Activated naive CD8-positive, alpha-beta T cell treated with anti-CD3 and anti-CD28 coated beads for 36 hours (primary cell): ENCODE data around the gene LDB2. TPM values are rescaled to one million over a fixed set of nuclear protein-coding genes. Genes with fewer than 3 reads are reported as not detected.

Source experiments
- DNase-seq: peaks from one replicate; pipeline ENCODE4 v3.0.0; 2021
- H3K27ac Mint-ChIP-seq: one replicate; pipeline ENCODE4 v1.8.0; 2022; ENCODE audit warnings: mild to moderate bottlenecking, moderate library complexity, mixed read lengths
- H3K27me3 Mint-ChIP-seq: one replicate; pipeline ENCODE4 v1.8.0; 2022; ENCODE audit warnings: mild to moderate bottlenecking, mixed read lengths
- H3K36me3 Mint-ChIP-seq: one replicate; pipeline ENCODE4 v1.8.0; 2021; ENCODE audit warnings: mild to moderate bottlenecking, mixed read lengths
- H3K4me1 Mint-ChIP-seq: one replicate; pipeline ENCODE4 v1.8.0; 2021; ENCODE audit warnings: mixed read lengths
- H3K4me3 Mint-ChIP-seq: one replicate; pipeline ENCODE4 v1.8.0; 2022; ENCODE audit warnings: mild to moderate bottlenecking, moderate library complexity, mixed read lengths
- H3K9me3 Mint-ChIP-seq: one replicate; pipeline ENCODE4 v1.8.0; 2022; ENCODE audit warnings: mixed read lengths
- total RNA-seq, 2 experiments: library from RNA; stranded (reverse); gene quantifications; one replicate each; pipeline ENCODE4 v1.2.3, GENCODE V29; 2021

LDB2 gene
- total RNA-seq, 2 experiments from 2014 or later = not detected

- H3K36me3 Mint-ChIP-seq = no peaks in the 10 kb centered on the region
- no peaks in the 10 kb centered on the region for H3K4me1 Mint-ChIP-seq
- no peak for DNase-seq
- H3K27me3 Mint-ChIP-seq = no peaks in the 10 kb centered on the region
- peaks cover 5% of the 10 kb centered on the region for H3K9me3 Mint-ChIP-seq
- H3K4me3 Mint-ChIP-seq = no peak overlapping the region
- no peak overlapping the region for H3K27ac Mint-ChIP-seq
Measured at GRCh38 chr4:16725252-16725651, 173.2 kb downstream of the LDB2 start.

DNA sequence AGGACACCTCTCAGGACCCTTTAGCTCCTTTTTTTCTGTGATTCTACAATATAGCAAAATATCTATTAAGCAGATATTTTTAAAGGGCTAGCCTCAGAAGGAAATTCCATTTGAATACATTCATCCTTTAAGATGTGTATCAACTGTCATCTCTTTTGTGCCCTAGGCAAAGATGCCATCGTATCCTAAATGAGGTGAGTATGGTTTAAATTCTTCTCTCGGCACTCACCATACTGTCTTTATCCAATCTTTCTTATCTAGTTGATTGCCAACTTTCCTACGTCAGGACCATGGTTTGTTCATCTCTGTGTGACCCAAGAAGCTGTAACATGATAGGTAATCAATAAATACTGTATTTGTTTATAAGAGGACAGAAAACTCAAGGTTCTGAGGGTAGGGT is 176.0 kb downstream of the LDB2 start:
- no peak for DNase-seq
- peaks cover 6% of the 10 kb centered on the region for H3K27me3 Mint-ChIP-seq
- no peaks in the 10 kb centered on the region for H3K4me1 Mint-ChIP-seq
- H3K9me3 Mint-ChIP-seq = peaks cover 5% of the 10 kb centered on the region
- no peak overlapping the region for H3K4me3 Mint-ChIP-seq
- no peak overlapping the region for H3K27ac Mint-ChIP-seq
- no peaks in the 10 kb centered on the region for H3K36me3 Mint-ChIP-seq

- H3K27ac Mint-ChIP-seq = no peak overlapping the region
- peaks cover 5% of the 10 kb centered on the region for H3K9me3 Mint-ChIP-seq
- H3K27me3 Mint-ChIP-seq = peaks cover 6% of the 10 kb centered on the region
- H3K4me3 Mint-ChIP-seq = no peak overlapping the region
- no peaks in the 10 kb centered on the region for H3K4me1 Mint-ChIP-seq
- no peaks in the 10 kb centered on the region for H3K36me3 Mint-ChIP-seq
- no peak for DNase-seq
Measured at GRCh38 chr4:16721613-16722291, 176.7 kb downstream of the LDB2 start.

DNA sequence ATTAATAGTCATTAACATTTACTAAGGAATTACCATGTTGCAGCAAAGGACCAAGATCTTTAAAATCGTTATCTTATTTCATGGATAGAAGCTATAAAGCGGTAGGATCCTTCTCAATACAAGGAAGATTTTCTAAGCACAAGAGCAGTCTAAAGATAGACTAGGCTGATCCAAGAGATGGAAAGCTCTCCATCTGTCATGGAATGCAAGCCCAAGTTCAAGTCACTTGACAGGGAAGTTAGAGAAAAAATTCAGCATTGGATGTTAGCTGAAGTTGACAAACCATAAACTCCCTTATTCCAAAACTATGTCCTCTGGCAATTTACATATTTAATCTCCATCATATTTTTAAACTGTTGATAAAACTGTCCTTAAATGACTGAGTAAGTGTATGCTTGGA is 177.7 kb downstream of the LDB2 start:
- Mint-ChIP-seq H3K9me3 (peaks cover 5% of the 10 kb centered on the region), H3K27me3 (peaks cover 6% of the 10 kb centered on the region), H3K4me1 (no peaks in the 10 kb centered on the region), H3K4me3 (no peak overlapping the region), H3K36me3 (no peaks in the 10 kb centered on the region), H3K27ac (no peak overlapping the region)
- DNase-seq = no peak

DNA sequence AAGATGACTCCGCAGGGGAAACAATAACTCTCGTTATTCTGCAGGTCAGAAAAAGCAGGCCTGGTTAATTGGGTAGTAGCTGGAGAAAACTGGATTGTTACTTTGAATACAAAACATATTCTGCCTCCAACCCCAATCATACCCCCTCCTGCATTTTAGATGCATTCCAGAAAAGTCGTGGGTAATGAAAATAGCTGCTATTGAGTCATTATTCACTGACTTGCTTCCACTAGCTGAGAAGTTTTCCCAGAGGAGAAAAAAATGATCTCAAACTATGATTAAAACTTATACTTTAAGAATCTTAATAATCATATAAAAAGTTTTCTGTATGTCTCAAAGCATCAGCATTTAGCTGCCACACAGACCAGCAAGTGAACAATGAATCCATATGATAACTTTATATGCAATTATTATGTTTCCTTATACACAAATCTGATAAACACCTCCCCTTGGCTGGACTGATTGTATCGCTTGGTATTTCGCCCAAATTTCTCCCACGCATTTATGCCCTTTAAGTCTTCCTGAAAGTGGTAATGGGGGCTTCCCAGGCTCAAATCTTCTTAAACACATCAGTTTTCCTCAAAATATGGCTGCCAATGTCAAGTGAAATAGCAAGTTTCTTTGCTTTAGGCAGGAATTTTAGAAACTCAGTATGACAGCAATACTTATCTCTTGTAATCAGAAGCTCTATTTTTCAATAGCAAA is 181.0 kb downstream of the LDB2 start:
- Mint-ChIP-seq H3K9me3 (no peaks in the 10 kb centered on the region), H3K4me1 (no peaks in the 10 kb centered on the region), H3K27me3 (peaks cover 6% of the 10 kb centered on the region), H3K4me3 (no peak overlapping the region), H3K36me3 (no peaks in the 10 kb centered on the region), H3K27ac (no peak overlapping the region)
- no peak for DNase-seq

DNA sequence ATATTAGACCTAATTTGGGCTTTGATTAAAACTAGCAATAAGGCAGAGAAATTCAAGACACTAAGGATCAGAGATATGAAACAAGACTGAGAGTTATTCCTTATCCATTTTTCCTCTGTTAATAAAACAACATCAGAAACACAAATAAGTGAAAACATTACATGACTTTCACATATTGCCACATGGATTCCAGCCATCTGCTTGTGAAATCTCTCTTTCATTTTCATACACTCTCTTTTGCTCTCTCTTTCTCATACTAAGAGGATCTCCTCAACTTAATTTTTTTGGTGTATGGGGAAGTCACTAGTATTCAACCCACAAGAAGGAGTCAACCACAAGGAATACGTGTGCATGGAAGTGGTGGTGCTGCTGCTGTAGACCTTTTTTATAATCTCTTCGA is 183.0 kb downstream of the LDB2 start:
- DNase-seq = no peak
- peaks cover 12% of the 10 kb centered on the region for H3K27me3 Mint-ChIP-seq
- no peaks in the 10 kb centered on the region for H3K36me3 Mint-ChIP-seq
- no peaks in the 10 kb centered on the region for H3K4me1 Mint-ChIP-seq
- no peak overlapping the region for H3K27ac Mint-ChIP-seq
- H3K4me3 Mint-ChIP-seq = no peak overlapping the region
- no peaks in the 10 kb centered on the region for H3K9me3 Mint-ChIP-seq

- Mint-ChIP-seq H3K4me3 (no peak overlapping the region), H3K27ac (no peak overlapping the region), H3K4me1 (no peaks in the 10 kb centered on the region), H3K9me3 (no peaks in the 10 kb centered on the region), H3K27me3 (peaks cover 12% of the 10 kb centered on the region), H3K36me3 (no peaks in the 10 kb centered on the region)
- no peak for DNase-seq
Measured at GRCh38 chr4:16714191-16714590, 184.3 kb downstream of the LDB2 start.

- DNase-seq = no peak
- H3K9me3 Mint-ChIP-seq = no peaks in the 10 kb centered on the region
Measured at GRCh38 chr4:16713696-16714095, 184.7 kb downstream of the LDB2 start.

DNA sequence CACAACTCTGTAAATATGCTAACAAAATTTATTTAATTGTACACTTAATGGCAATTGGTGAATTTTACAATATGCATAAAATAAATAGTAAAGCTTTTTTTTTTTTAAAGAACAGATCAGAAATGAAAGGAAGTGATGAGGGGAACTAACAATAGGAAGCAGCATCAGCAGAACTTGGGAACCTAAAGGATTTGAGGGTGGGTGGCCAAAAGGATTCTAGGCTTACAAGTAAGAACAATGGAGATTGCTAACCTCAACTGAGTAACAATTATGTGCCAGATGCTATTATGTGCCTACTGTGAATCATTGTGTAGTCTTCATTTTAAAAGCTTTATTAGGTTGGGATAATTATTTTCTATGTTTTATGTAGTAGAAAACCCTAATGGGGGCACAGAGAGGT is 185.2 kb downstream of the LDB2 start:
- no peak overlapping the region for H3K4me3 Mint-ChIP-seq
- no peak overlapping the region for H3K27ac Mint-ChIP-seq
- H3K27me3 Mint-ChIP-seq = peaks cover 15% of the 10 kb centered on the region
- H3K36me3 Mint-ChIP-seq = no peaks in the 10 kb centered on the region
- DNase-seq = no peak
- H3K9me3 Mint-ChIP-seq = no peaks in the 10 kb centered on the region
- no peaks in the 10 kb centered on the region for H3K4me1 Mint-ChIP-seq

More at GRCh38 chr4:16713696-16714095, 184.7 kb downstream of the LDB2 start:
- H3K27ac Mint-ChIP-seq = no peak overlapping the region
- H3K36me3 Mint-ChIP-seq = no peaks in the 10 kb centered on the region
- H3K4me3 Mint-ChIP-seq = no peak overlapping the region
- H3K4me1 Mint-ChIP-seq = no peaks in the 10 kb centered on the region
- peaks cover 12% of the 10 kb centered on the region for H3K27me3 Mint-ChIP-seq

DNA sequence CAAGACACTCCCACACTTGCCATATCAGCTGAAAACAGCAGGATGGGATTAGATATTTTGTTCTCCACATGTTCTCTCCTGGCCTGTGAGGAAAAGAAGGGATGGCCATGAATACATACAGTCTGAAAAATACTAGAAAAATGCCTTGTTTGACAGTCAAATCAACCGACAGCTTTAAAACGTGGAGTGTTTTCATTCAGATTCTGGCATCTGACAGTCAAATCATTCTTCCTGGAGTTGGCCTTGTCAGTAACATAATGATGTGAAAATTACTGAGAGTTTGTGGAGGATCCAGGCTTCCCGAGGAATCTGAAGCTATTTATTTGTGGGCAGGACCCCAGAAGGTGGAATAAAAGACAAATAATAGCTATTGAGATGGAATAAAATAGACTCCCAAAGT is 188.2 kb downstream of the LDB2 start:
- no peaks in the 10 kb centered on the region for H3K36me3 Mint-ChIP-seq
- DNase-seq = no peak
- H3K27me3 Mint-ChIP-seq = peaks cover 10% of the 10 kb centered on the region

GRCh38 chr4:16707874-16708273 is 190.6 kb downstream of the LDB2 start:
- H3K4me3 Mint-ChIP-seq = no peak overlapping the region
- no peaks in the 10 kb centered on the region for H3K9me3 Mint-ChIP-seq
- no peaks in the 10 kb centered on the region for H3K4me1 Mint-ChIP-seq
- no peak for DNase-seq
- no peaks in the 10 kb centered on the region for H3K36me3 Mint-ChIP-seq
- peaks cover 10% of the 10 kb centered on the region for H3K27me3 Mint-ChIP-seq
- no peak overlapping the region for H3K27ac Mint-ChIP-seq

More for the DNA sequence above, 188.2 kb downstream of the LDB2 start:
- Mint-ChIP-seq H3K27ac (no peak overlapping the region), H3K9me3 (no peaks in the 10 kb centered on the region), H3K4me1 (no peaks in the 10 kb centered on the region), H3K4me3 (no peak overlapping the region)

DNA sequence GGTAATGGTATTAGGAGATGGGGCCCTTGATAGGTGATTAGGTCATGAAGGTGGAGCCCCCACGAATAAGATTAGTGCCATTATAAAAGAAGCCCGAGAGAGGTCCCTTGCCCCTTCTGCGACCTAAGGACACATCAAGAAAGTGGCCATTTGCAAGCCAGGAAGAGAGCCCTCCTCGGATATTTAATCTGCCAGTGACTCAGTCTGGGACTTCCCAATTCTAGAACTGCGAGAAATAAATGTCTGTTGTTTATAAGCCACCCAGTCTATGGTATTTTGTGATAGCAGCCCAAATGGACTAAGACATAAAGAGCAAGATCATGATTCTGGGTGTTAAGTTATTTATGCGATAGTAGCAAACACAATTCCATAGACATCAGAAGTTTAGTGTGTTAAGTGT is 192.2 kb downstream of the LDB2 start:
- Mint-ChIP-seq H3K4me3 (no peak overlapping the region), H3K36me3 (no peaks in the 10 kb centered on the region), H3K27ac (no peak overlapping the region), H3K4me1 (no peaks in the 10 kb centered on the region), H3K9me3 (no peaks in the 10 kb centered on the region), H3K27me3 (peaks cover 8% of the 10 kb centered on the region)
- no peak for DNase-seq

- H3K36me3 Mint-ChIP-seq = no peaks in the 10 kb centered on the region
- H3K4me3 Mint-ChIP-seq = no peak overlapping the region
- no peaks in the 10 kb centered on the region for H3K4me1 Mint-ChIP-seq
- no peak for DNase-seq
- peaks cover 4% of the 10 kb centered on the region for H3K27me3 Mint-ChIP-seq
- H3K9me3 Mint-ChIP-seq = no peaks in the 10 kb centered on the region
- H3K27ac Mint-ChIP-seq = no peak overlapping the region
Measured at GRCh38 chr4:16705341-16705740, 193.1 kb downstream of the LDB2 start.

DNA sequence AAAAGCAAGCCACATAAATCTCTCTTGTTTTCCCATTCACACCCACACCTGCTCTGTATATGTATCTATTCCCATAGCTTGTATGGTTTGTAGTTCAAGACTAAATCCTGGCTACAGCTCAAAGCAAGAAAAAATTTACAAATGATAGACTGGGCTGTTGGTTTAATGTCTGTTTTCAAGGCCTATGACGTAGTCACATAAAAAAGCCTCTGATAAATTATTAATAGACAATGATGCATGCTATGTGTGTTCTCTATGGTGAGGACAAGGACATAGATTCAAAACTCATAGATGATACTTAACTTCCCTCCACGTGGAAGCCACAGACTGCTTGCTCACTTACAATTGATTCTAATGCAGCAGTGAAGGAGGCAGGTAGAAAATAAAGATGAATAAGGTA is 194.0 kb downstream of the LDB2 start:
- no peaks in the 10 kb centered on the region for H3K36me3 Mint-ChIP-seq
- no peak overlapping the region for H3K27ac Mint-ChIP-seq
- H3K9me3 Mint-ChIP-seq = no peaks in the 10 kb centered on the region
- no peak for DNase-seq
- peaks cover 4% of the 10 kb centered on the region for H3K27me3 Mint-ChIP-seq
- H3K4me1 Mint-ChIP-seq = no peaks in the 10 kb centered on the region
- H3K4me3 Mint-ChIP-seq = no peak overlapping the region

DNA sequence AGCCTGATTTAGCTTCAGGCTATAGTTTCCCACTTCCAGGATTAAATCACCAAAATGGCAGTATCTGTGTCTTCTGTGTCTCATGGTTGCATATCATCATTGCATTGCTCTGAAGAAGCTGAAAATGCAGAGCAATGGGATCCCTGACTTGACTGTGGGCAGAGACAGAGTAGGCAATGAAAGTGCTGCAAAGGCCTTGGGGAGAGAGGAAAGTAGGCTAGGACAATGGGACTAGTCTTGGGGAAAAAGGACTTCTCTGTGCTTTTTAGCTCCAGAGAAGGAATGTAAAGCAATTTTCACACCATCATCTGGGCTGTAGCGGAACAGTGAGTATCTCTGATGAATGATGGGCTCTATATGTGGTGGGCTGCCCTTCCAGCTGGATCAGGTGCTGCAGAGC is 202.5 kb downstream of the LDB2 start:
- Mint-ChIP-seq H3K9me3 (no peaks in the 10 kb centered on the region), H3K27ac (no peak overlapping the region), H3K27me3 (peaks cover 3% of the 10 kb centered on the region), H3K36me3 (no peaks in the 10 kb centered on the region), H3K4me1 (no peaks in the 10 kb centered on the region), H3K4me3 (no peak overlapping the region)
- DNase-seq = no peak

- no peak for DNase-seq
- peaks cover 3% of the 10 kb centered on the region for H3K27me3 Mint-ChIP-seq
- H3K27ac Mint-ChIP-seq = no peak overlapping the region
- no peaks in the 10 kb centered on the region for H3K36me3 Mint-ChIP-seq
- H3K9me3 Mint-ChIP-seq = no peaks in the 10 kb centered on the region
- H3K4me1 Mint-ChIP-seq = no peaks in the 10 kb centered on the region
- H3K4me3 Mint-ChIP-seq = no peak overlapping the region
Measured at GRCh38 chr4:16694884-16695276, 203.6 kb downstream of the LDB2 start.
